ENCODE data around the gene MTSS2. TPM values are rescaled to one million over a fixed set of nuclear protein-coding genes. Genes with fewer than 3 reads are reported as not detected.
A peak's percentile ranks its signal among the peaks of the same experiment; 100 is the strongest.

MTSS2 gene, protein sequence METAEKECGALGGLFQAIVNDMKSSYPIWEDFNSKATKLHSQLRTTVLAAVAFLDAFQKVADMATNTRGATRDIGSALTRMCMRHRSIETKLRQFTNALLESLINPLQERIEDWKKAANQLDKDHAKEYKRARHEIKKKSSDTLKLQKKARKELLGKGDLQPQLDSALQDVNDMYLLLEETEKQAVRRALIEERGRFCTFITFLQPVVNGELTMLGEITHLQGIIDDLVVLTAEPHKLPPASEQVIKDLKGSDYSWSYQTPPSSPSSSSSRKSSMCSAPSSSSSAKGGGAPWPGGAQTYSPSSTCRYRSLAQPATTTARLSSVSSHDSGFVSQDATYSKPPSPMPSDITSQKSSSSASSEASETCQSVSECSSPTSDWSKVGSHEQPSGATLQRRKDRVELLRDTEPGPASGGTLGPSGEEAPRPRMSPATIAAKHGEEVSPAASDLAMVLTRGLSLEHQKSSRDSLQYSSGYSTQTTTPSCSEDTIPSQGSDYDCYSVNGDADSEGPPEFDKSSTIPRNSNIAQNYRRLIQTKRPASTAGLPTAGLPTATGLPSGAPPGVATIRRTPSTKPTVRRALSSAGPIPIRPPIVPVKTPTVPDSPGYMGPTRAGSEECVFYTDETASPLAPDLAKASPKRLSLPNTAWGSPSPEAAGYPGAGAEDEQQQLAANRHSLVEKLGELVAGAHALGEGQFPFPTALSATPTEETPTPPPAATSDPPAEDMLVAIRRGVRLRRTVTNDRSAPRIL
- total RNA-seq: 100 to 104 TPM (median 102 TPM) in 3 replicates

DNA sequence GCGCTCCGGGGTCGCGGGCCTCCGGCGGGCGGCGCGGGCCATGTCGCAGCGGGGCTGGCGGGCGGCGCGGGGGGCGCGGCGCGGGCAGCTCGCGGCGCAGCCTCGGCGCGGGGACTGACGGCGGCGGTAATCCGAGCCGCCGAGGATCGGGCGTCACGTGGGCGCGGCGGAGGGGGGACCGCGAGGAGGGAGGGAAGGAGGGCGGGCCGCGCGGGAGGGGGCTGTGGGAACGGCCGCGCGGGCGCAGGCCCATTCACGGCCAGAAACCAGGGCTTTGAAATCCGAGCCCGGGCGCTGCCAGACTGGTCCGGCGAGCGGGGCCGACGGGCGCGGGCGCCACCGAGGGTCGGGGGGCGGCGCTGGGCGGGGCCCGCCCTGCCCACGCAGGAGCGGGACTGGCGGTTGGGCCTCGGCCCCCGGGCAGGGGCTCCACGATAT, at the start of gene MTSS2:
Gene MTSS2, minus strand, starts transcription at position 116 of the 438 bp plus-strand sequence. CDS start 262 bp downstream, outside the sequence.
- Mint-ChIP-seq H3K36me3 (no peaks in the 10 kb centered on the region), H3K4me1 (peaks cover 48% of the 10 kb centered on the region), H3K9me3 (no peaks in the 10 kb centered on the region)

DNA sequence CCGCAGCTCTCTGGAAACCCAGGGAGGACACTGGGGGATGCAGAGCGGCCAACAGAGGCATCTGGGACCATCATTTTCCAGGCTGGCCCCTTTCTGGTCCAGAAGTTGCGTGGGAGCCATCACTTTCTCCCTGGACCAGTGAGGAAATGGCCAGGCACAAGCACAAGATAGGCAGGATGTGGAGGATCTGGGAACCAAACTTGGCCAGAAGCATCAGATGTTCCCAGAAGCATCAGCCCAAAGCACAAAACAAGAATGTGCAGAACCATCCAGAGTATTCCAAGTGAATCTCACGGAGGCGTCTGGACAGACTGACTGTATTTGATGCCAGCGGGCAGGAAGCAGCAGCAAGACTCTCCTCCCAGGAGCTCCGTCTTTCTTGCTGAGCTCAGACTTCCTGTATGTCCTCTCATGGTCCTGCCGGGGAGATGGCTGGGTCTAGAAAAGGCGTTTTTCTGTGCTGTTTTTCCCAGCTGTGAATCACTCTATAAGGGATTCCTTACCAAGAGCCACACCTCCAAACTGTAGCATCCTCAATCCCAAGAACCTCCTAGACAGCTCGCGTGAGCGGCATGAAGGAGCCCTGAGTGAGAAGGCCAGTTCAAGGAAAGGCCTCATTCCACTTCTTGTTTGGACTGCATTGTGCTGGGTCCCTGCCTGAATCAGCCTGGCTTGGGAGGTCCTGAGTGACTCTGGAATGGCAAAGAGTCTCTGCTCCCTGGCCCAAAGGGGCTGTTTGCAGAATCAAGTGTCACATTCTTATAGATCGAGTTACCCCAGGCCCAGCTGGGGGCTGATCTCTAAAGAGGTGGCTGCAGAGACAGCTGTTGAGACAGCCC, 49.5 kb upstream of the MTSS2 start:
- no peaks in the 10 kb centered on the region for H3K27me3 Mint-ChIP-seq (ENCODE audit: low read depth)
- H3K27ac Mint-ChIP-seq: peak overlapping the region; percentile 47
- DNase-seq (ENCODE audit: low spot score in 2 of 2, unreplicated experiment in 2 of 2): no peak
- H3K4me3 Mint-ChIP-seq: no peak overlapping the region
- TF ChIP-seq, protein P1, sequence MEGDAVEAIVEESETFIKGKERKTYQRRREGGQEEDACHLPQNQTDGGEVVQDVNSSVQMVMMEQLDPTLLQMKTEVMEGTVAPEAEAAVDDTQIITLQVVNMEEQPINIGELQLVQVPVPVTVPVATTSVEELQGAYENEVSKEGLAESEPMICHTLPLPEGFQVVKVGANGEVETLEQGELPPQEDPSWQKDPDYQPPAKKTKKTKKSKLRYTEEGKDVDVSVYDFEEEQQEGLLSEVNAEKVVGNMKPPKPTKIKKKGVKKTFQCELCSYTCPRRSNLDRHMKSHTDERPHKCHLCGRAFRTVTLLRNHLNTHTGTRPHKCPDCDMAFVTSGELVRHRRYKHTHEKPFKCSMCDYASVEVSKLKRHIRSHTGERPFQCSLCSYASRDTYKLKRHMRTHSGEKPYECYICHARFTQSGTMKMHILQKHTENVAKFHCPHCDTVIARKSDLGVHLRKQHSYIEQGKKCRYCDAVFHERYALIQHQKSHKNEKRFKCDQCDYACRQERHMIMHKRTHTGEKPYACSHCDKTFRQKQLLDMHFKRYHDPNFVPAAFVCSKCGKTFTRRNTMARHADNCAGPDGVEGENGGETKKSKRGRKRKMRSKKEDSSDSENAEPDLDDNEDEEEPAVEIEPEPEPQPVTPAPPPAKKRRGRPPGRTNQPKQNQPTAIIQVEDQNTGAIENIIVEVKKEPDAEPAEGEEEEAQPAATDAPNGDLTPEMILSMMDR (IDR thresholded peaks at IDR 0.05; ENCODE audit: unreplicated experiment): no peak
- H3K36me3 Mint-ChIP-seq: peaks cover 16% of the 10 kb centered on the region
- peaks cover 7% of the 10 kb centered on the region for H3K9me3 Mint-ChIP-seq
- peaks cover 19% of the 10 kb centered on the region for H3K4me1 Mint-ChIP-seq

More for the DNA sequence above, at the start of gene MTSS2:
- H3K27me3 Mint-ChIP-seq (ENCODE audit: low read depth): no peaks in the 10 kb centered on the region
- TF ChIP-seq, protein P1 (IDR thresholded peaks at IDR 0.05; ENCODE audit: unreplicated experiment): no peak
- peak within 1 kb of the TSS; percentile 84 for H3K27ac Mint-ChIP-seq
- DNase-seq (ENCODE audit: low spot score in 2 of 2, unreplicated experiment in 2 of 2): peak; percentile 89
- H3K4me3 Mint-ChIP-seq: peak within 1 kb of the TSS; percentile 81

DNA sequence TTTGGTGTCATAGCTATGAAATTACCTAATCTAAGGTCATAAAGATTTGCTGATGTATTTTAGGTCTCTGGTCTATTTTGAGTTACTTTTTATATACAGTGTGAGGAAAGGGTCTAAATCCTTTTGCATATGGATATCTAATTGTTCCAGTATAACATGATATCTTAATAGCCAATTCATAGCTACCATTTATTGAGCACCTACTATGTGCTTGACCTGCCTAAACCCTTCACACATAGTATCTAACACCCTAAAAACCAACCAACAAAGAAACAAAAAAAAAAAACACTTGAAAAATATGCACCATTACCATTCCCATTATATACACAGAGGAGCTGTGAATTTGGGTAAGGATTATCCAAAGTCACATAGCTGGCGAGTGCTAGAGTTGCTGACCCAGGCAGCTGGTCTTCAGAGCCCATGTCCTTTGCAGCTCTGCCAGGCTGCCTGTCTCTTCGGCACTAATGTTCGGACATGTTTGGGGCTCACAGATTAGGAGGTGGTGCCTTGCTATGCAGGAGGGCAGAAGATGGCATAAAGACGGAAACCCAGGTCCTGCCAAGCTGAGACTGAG, 48.8 kb upstream of the MTSS2 start:
- Mint-ChIP-seq H3K9me3 (peaks cover 7% of the 10 kb centered on the region), H3K36me3 (peaks cover 23% of the 10 kb centered on the region), H3K4me1 (peaks cover 23% of the 10 kb centered on the region), H3K4me3 (no peak overlapping the region), H3K27me3 (ENCODE audit: low read depth) (no peaks in the 10 kb centered on the region), H3K27ac (no peak overlapping the region)
- DNase-seq (ENCODE audit: low spot score in 2 of 2, unreplicated experiment in 2 of 2): no peak
- TF ChIP-seq, protein P1 (IDR thresholded peaks at IDR 0.05; ENCODE audit: unreplicated experiment): no peak

DNA sequence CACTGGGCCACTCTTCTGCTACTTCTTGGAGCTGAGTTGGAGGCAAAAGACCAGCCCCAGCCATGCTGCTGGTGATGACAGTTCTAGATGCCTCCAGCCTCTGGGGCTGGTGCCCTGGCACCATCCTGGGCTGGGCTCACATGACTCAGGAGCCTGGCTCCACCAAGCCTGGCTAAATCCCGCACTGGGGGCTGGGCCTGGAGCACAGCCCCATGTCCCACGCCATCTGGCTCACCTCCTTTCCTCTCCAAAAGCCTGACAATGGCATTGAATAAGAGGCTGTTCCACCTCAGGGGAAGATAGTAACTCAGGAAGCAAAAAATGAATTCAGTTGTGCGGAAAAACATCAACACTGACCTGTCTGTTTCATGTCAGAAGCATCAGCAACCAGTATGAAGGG, 45.1 kb upstream of the MTSS2 start:
- Mint-ChIP-seq H3K9me3 (peaks cover 7% of the 10 kb centered on the region), H3K4me1 (peaks cover 19% of the 10 kb centered on the region), H3K36me3 (peaks cover 22% of the 10 kb centered on the region), H3K27ac (no peak overlapping the region), H3K27me3 (ENCODE audit: low read depth) (no peaks in the 10 kb centered on the region), H3K4me3 (no peak overlapping the region)
- TF ChIP-seq, protein P1 (IDR thresholded peaks at IDR 0.05; ENCODE audit: unreplicated experiment): no peak
- no peak for DNase-seq (ENCODE audit: low spot score in 2 of 2, unreplicated experiment in 2 of 2)

DNA sequence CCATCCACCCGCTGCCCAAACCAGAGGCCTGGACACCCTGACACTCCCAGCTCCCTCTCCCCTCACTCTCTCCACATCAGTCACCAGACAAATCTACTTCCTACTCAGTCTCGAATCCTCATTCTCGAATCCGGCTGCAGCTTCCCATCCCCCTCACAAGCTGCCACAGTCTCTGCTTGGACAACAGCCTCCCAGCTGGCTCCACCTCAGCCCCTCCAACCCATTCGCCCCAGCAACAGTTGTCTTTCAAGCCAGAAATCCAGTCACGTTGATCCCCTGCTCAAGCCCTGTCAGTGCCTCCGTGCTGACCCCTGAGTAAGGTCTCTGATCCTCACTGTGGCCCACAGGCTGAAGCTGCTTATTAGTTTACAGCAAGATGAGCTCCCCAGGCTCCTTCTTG, 44.2 kb upstream of the MTSS2 start:
- TF ChIP-seq, protein P1 (IDR thresholded peaks at IDR 0.05; ENCODE audit: unreplicated experiment): no peak
- H3K27me3 Mint-ChIP-seq (ENCODE audit: low read depth): no peaks in the 10 kb centered on the region
- peaks cover 22% of the 10 kb centered on the region for H3K36me3 Mint-ChIP-seq
- peaks cover 7% of the 10 kb centered on the region for H3K9me3 Mint-ChIP-seq
- peak overlapping the region; percentile 5 for H3K27ac Mint-ChIP-seq
- no peak overlapping the region for H3K4me3 Mint-ChIP-seq
- DNase-seq (ENCODE audit: low spot score in 2 of 2, unreplicated experiment in 2 of 2): no peak
- peaks cover 26% of the 10 kb centered on the region for H3K4me1 Mint-ChIP-seq

Data from mesothelial cell of epicardium (in vitro differentiated cells).